SK-N-SH (cell line): ENCODE measurements around the gene NSMCE4A. TPM values are rescaled to one million over a fixed set of nuclear protein-coding genes. Genes with fewer than 3 reads are reported as not detected.

Source experiments
- CTCF ChIA-PET: fragments of 300-600, 350-600 bp; formaldehyde crosslinking; extraction: SDS; loops from one replicate; lab custom pipeline; 2021; lab: Yijun Ruan, JAX
- POLR2A ChIA-PET: fragments of 350-600 bp; sonication (Branson Sonifier 250); formaldehyde crosslinking; extraction: SDS; loops from one replicate; lab custom pipeline; 2020; ENCODE audit warnings: antibody characterized with exemption, inconsistent platforms; lab: Yijun Ruan, JAX
- DNase-seq: peaks from one replicate; pipeline ENCODE4 v3.0.0; 2012
- H2AFZ ChIP-seq: fragments of 200-600 bp; sonication (generic); 2 replicates; pipeline ENCODE4 v1.8.1; 2016; ENCODE audit warnings: antibody characterized with exemption, mild to moderate bottlenecking, low read depth
- H3F3A ChIP-seq: fragments of 200-600 bp; sonication (generic); replicated peaks from 2 replicates; pipeline ENCODE3; 2016; ENCODE audit warnings: antibody characterized with exemption, mild to moderate bottlenecking; ENCODE audit not compliant: insufficient read depth
- H3K27ac ChIP-seq, 2 experiments: fragments of 200-500 bp in 1 of 2; fragments of 200-600 bp in 1 of 2; sonication (Bioruptor generic) in 1 of 2; sonication (generic), shearing (Covaris generic) in 1 of 2; 2 replicates each; pipeline versions ENCODE4 v1.5.1 to v1.6.1; 2014 to 2016; ENCODE audit warnings: low read depth in 2 of 2, inconsistent platforms in 1 of 2, low read length in 1 of 2, mild to moderate bottlenecking in 1 of 2, mixed read lengths in 1 of 2
- H3K27me3 ChIP-seq: fragments of 200-600 bp; sonication (generic), shearing (Covaris generic); 2 replicates; pipeline ENCODE4 v1.6.1; 2016; ENCODE audit warnings: mixed run types; ENCODE audit not compliant: insufficient read depth
- H3K36me3 ChIP-seq, 2 experiments: fragments of 200-500 bp in 1 of 2; fragments of 200-600 bp in 1 of 2; sonication (Bioruptor generic) in 1 of 2; sonication (generic) in 1 of 2; replicated peaks in 1 of 2; 2 replicates each; pipeline versions ENCODE3 to v1.5.1; 2014 to 2016; ENCODE audit warnings: low read length in 1 of 2, mild to moderate bottlenecking in 1 of 2; ENCODE audit not compliant: insufficient read depth in 2 of 2, control insufficient read depth in 1 of 2
- H3K4me1 ChIP-seq, 2 experiments: fragments of 200-500 bp in 1 of 2; fragments of 200-600 bp in 1 of 2; sonication (Bioruptor generic) in 1 of 2; sonication (generic), shearing (Covaris generic) in 1 of 2; 2 replicates each; pipeline versions ENCODE4 v1.5.1 to v1.6.1; 2014 to 2016; ENCODE audit warnings: low read depth in 1 of 2, low read length in 1 of 2, mixed run types in 1 of 2; ENCODE audit not compliant: insufficient read depth in 2 of 2, control insufficient read depth in 1 of 2
- H3K4me2 ChIP-seq: fragments of 200-600 bp; sonication (generic), shearing (Covaris generic); 2 replicates; pipeline ENCODE4 v1.6.1; 2017; ENCODE audit warnings: mixed run types
- H3K4me3 ChIP-seq, 2 experiments: fragments of 200-500 bp in 1 of 2; fragments of 200-600 bp in 1 of 2; sonication (Bioruptor generic) in 1 of 2; sonication (generic), shearing (Covaris generic) in 1 of 2; 2 replicates each; pipeline versions ENCODE4 v1.5.1 to v1.8.1; 2014 to 2016; ENCODE audit warnings: low read depth in 2 of 2, inconsistent platforms in 1 of 2, low read length in 1 of 2, mild to moderate bottlenecking in 1 of 2, mixed read lengths in 1 of 2, moderate library complexity in 1 of 2
- H3K79me2 ChIP-seq: fragments of 200-600 bp; sonication (generic); 2 replicates; pipeline ENCODE4 v1.8.1; 2017; ENCODE audit warnings: mild to moderate bottlenecking; ENCODE audit not compliant: insufficient read depth
- H3K9ac ChIP-seq: fragments of 200-600 bp; sonication (generic); 2 replicates; pipeline ENCODE4 v1.6.1; 2017; ENCODE audit warnings: mixed run types
- H3K9me2 ChIP-seq: fragments of 200-600 bp; sonication (generic); 2 replicates; pipeline ENCODE4 v1.6.1; 2017; ENCODE audit warnings: mixed run types
- H3K9me3 ChIP-seq: fragments of 200-600 bp; sonication (generic); 2 replicates; pipeline ENCODE4 v1.6.1; 2017; ENCODE audit warnings: mixed run types, mild to moderate bottlenecking, moderate library complexity
- H4K20me1 ChIP-seq: fragments of 200-600 bp; sonication (generic); 2 replicates; pipeline ENCODE4 v1.6.1; 2017; ENCODE audit warnings: mild to moderate bottlenecking, mixed run types; ENCODE audit not compliant: insufficient read depth
- CHD2 ChIP-seq: fragments of 150-350 bp; IDR thresholded peaks from 2 replicates; pipeline ENCODE4 v1.6.1; 2018; ENCODE audit warnings: low read length; ENCODE audit not compliant: partially characterized antibody
- EP300 ChIP-seq, 2 experiments: IDR thresholded peaks; 2 replicates each; pipeline versions ENCODE4 v1.4.0 to v1.6.1; 2012; ENCODE audit warnings: borderline replicate concordance in 1 of 2, low read depth in 1 of 2, low read length in 1 of 2
- EZH2phosphoT487 ChIP-seq: fragments of 200-600 bp; sonication (generic); IDR thresholded peaks from 2 replicates; pipeline ENCODE4 v1.6.1; 2017; ENCODE audit warnings: low read depth, mixed run types, mild to moderate bottlenecking, antibody characterized with exemption, moderate library complexity, borderline replicate concordance
- FOSL2 ChIP-seq: IDR thresholded peaks from 2 replicates; pipeline ENCODE4 v1.4.0; 2012; ENCODE audit warnings: low read depth, mild to moderate bottlenecking, moderate library complexity, borderline replicate concordance
- FOXJ3 ChIP-seq: sonication (generic); formaldehyde crosslinking; IDR thresholded peaks from 2 replicates; pipeline ENCODE4 v1.5.1; 2020; ENCODE audit warnings: mild to moderate bottlenecking, missing genetic modification reagents
- GABPA ChIP-seq: IDR thresholded peaks from 2 replicates; pipeline ENCODE4 v1.4.0; 2012; ENCODE audit warnings: low read depth, mild to moderate bottlenecking
- MEF2A ChIP-seq: IDR thresholded peaks from 2 replicates; pipeline ENCODE4 v1.4.0; 2012; ENCODE audit warnings: low read depth, borderline replicate concordance
- MXI1 ChIP-seq: IDR thresholded peaks from 2 replicates; pipeline ENCODE4 v1.6.1; 2012; ENCODE audit warnings: mild to moderate bottlenecking, low read depth, low read length, improper control_type of control experiment
- RXRA ChIP-seq: IDR thresholded peaks from 2 replicates; pipeline ENCODE4 v1.4.0; 2012; ENCODE audit warnings: low read depth, mild to moderate bottlenecking, borderline replicate concordance
- SIN3A ChIP-seq: IDR thresholded peaks from 2 replicates; pipeline ENCODE4 v1.6.1; 2012; ENCODE audit warnings: low read depth, mild to moderate bottlenecking, low read length, moderate library complexity, borderline replicate concordance
- SMC3 ChIP-seq: IDR thresholded peaks from 2 replicates; pipeline ENCODE4 v1.6.1; 2012; ENCODE audit warnings: low read depth, low read length, improper control_type of control experiment
- TAF1 ChIP-seq: IDR thresholded peaks from 2 replicates; pipeline ENCODE4 v1.6.1; 2012; ENCODE audit warnings: low read depth, mild to moderate bottlenecking, low read length, moderate library complexity, borderline replicate concordance
- TCF12 ChIP-seq: IDR thresholded peaks from 2 replicates; pipeline ENCODE4 v1.4.0; 2012
- WGBS: methylation state at CpG from one replicate; pipeline ENCODE4 v1.1.6; 2017; ENCODE audit warnings: low lambda C conversion rate; 5-methylcytosine and 5-hydroxymethylcytosine counted together
- polyA plus RNA-seq, 3 experiments: library from polyadenylated mRNA; depleted of rRNA; stranded (reverse); fragments of >200 nt; gene quantifications; 2 replicates each; pipeline ENCODE4 v1.2.3, GENCODE V29; 2012
- TF ChIP-seq, protein P1 (sequence below): IDR thresholded peaks from 2 replicates; pipeline ENCODE4 v1.6.1; 2012; ENCODE audit warnings: mild to moderate bottlenecking, low read depth, low read length, moderate library complexity
- TF ChIP-seq, protein P2 (sequence below): IDR thresholded peaks from 2 replicates; pipeline ENCODE4 v1.4.0; 2012; ENCODE audit warnings: low read depth, borderline replicate concordance
- TF ChIP-seq, protein P3 (sequence below): IDR thresholded peaks from 2 replicates; pipeline ENCODE4 v1.4.0; 2012; ENCODE audit warnings: low read depth, borderline replicate concordance
- TF ChIP-seq, protein P4 (sequence below): IDR thresholded peaks from 2 replicates; pipeline ENCODE4 v1.4.0; 2012; ENCODE audit warnings: low read depth
- TF ChIP-seq, protein P5 (sequence below): fragments of 200-600 bp; sonication (generic); IDR thresholded peaks from 2 replicates; pipeline ENCODE4 v1.6.1; 2017; ENCODE audit warnings: antibody characterized with exemption, mild to moderate bottlenecking, moderate library complexity

NSMCE4A gene
- polyA plus RNA-seq, 1 of the 3 experiments (the other 2 are of a cell fraction): 28.5 TPM

DNA sequence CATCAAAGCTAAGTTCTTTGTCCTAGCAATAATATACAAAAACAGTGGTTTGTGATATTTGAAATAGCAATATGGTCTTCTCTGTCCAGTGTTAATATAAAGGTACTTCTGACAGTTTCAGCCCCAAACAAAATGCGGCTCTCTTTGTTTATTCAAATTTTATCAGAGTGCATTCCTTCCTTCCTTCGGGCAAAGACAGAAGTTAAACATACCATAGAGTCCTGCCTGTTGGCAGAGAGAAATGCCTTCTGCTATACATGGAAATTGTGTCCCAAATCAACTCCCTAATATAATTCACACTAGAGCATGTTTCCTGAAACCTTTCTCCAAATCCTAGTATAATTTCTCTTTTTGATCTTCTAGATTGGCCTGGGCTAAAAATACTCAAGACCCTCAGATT, 26.0 kb downstream of the NSMCE4A start:
- H2AFZ ChIP-seq: no peak overlapping the region
- H3F3A ChIP-seq: peaks cover 4% of the 10 kb centered on the region
- H3K9me3 ChIP-seq: no peaks in the 10 kb centered on the region
- no peaks in the 10 kb centered on the region for H3K79me2 ChIP-seq
- H3K4me1 ChIP-seq: no peaks in the 10 kb centered on the region
- WGBS: 65% methylated on average over 2 of the region's 2 CpGs
- H3K9me2 ChIP-seq: no peaks in the 10 kb centered on the region
- H3K27me3 ChIP-seq: no peaks in the 10 kb centered on the region
- no peak for DNase-seq
- no peak overlapping the region for H3K4me2 ChIP-seq
- TF ChIP-seq, protein P1, sequence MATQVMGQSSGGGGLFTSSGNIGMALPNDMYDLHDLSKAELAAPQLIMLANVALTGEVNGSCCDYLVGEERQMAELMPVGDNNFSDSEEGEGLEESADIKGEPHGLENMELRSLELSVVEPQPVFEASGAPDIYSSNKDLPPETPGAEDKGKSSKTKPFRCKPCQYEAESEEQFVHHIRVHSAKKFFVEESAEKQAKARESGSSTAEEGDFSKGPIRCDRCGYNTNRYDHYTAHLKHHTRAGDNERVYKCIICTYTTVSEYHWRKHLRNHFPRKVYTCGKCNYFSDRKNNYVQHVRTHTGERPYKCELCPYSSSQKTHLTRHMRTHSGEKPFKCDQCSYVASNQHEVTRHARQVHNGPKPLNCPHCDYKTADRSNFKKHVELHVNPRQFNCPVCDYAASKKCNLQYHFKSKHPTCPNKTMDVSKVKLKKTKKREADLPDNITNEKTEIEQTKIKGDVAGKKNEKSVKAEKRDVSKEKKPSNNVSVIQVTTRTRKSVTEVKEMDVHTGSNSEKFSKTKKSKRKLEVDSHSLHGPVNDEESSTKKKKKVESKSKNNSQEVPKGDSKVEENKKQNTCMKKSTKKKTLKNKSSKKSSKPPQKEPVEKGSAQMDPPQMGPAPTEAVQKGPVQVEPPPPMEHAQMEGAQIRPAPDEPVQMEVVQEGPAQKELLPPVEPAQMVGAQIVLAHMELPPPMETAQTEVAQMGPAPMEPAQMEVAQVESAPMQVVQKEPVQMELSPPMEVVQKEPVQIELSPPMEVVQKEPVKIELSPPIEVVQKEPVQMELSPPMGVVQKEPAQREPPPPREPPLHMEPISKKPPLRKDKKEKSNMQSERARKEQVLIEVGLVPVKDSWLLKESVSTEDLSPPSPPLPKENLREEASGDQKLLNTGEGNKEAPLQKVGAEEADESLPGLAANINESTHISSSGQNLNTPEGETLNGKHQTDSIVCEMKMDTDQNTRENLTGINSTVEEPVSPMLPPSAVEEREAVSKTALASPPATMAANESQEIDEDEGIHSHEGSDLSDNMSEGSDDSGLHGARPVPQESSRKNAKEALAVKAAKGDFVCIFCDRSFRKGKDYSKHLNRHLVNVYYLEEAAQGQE: no peak
- TF ChIP-seq SIN3A (no peak), EP300 (IDR thresholded peaks at IDR 0.05; ENCODE audit: borderline replicate concordance in 1 of 2, low read depth in 1 of 2, low read length in 1 of 2) (no peak), CHD2 (no peak), EZH2phosphoT487 (no peak), FOSL2 (no peak), TCF12 (no peak), TAF1 (no peak), RXRA (no peak), GABPA (no peak), FOXJ3 (CRISPR knock-in tag) (no peak), SMC3 (no peak), MEF2A (no peak), MXI1 (no peak)
- TF ChIP-seq, protein P2, sequence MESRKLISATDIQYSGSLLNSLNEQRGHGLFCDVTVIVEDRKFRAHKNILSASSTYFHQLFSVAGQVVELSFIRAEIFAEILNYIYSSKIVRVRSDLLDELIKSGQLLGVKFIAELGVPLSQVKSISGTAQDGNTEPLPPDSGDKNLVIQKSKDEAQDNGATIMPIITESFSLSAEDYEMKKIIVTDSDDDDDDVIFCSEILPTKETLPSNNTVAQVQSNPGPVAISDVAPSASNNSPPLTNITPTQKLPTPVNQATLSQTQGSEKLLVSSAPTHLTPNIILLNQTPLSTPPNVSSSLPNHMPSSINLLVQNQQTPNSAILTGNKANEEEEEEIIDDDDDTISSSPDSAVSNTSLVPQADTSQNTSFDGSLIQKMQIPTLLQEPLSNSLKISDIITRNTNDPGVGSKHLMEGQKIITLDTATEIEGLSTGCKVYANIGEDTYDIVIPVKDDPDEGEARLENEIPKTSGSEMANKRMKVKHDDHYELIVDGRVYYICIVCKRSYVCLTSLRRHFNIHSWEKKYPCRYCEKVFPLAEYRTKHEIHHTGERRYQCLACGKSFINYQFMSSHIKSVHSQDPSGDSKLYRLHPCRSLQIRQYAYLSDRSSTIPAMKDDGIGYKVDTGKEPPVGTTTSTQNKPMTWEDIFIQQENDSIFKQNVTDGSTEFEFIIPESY: no peak
- TF ChIP-seq, protein P3, sequence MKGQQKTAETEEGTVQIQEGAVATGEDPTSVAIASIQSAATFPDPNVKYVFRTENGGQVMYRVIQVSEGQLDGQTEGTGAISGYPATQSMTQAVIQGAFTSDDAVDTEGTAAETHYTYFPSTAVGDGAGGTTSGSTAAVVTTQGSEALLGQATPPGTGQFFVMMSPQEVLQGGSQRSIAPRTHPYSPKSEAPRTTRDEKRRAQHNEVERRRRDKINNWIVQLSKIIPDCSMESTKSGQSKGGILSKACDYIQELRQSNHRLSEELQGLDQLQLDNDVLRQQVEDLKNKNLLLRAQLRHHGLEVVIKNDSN: no peak
- TF ChIP-seq, protein P4, sequence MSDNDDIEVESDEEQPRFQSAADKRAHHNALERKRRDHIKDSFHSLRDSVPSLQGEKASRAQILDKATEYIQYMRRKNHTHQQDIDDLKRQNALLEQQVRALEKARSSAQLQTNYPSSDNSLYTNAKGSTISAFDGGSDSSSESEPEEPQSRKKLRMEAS: no peak
- TF ChIP-seq, protein P5, sequence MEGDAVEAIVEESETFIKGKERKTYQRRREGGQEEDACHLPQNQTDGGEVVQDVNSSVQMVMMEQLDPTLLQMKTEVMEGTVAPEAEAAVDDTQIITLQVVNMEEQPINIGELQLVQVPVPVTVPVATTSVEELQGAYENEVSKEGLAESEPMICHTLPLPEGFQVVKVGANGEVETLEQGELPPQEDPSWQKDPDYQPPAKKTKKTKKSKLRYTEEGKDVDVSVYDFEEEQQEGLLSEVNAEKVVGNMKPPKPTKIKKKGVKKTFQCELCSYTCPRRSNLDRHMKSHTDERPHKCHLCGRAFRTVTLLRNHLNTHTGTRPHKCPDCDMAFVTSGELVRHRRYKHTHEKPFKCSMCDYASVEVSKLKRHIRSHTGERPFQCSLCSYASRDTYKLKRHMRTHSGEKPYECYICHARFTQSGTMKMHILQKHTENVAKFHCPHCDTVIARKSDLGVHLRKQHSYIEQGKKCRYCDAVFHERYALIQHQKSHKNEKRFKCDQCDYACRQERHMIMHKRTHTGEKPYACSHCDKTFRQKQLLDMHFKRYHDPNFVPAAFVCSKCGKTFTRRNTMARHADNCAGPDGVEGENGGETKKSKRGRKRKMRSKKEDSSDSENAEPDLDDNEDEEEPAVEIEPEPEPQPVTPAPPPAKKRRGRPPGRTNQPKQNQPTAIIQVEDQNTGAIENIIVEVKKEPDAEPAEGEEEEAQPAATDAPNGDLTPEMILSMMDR: no peak
- H3K27ac ChIP-seq: no peak overlapping the region
- H3K36me3 ChIP-seq: no peaks in the 10 kb centered on the region
- ChIA-PET CTCF (interaction anchor here (1.0 to 1.1 kb wide), 2 partner anchors 13 to 14 kb away, joined by 3 read pairs; no protein-coding TSS in a partner anchor), POLR2A (no interaction called here)
- no peak overlapping the region for H3K9ac ChIP-seq
- no peak overlapping the region for H3K4me3 ChIP-seq
- no peaks in the 10 kb centered on the region for H4K20me1 ChIP-seq
